ENCODE results near the gene SYNGR2.

The SYNGR2 gene

GRCh38 chr17:78204387-78205123, 36.2 kb downstream of the SYNGR2 start:
- no peak for DNase-seq (ENCODE audit: low spot score)

DNA sequence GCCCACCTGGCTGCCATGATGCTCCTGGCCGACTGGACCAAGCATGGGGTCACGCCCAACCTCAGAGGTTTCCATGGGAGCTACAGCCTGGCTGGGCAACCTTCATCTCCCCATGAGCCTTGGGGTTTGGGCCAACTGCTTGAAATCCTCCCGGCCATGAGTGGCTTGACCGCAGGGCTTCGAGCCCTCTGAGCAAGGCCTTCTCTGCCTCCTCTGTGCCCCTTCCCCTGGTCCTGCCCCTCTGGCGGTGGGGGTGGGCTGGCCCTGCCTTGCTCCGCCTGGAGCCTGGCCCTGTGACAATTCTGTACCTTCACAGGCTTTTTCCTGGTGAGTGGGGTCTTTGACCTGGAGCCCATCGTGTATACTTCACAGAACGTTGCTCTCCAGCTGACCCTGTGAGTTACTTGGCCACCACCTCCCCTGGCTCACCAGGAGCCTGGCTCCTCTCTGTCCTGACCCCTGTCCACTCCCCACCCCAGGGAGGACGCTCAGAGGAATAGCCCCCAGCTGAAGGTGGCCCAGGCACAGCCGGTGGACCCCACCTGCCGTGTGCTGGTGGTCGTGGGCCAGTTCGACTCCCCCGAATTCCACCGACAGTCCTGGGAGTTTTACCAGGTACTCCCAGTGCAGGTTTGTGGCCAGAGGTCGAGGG, 36.9 kb downstream of the SYNGR2 start:
- DNase-seq (ENCODE audit: low spot score): no peak

- no peak for DNase-seq (ENCODE audit: low spot score)
Observed at GRCh38 chr17:78206298-78206697, 37.9 kb downstream of the SYNGR2 start.

- DNase-seq (ENCODE audit: low spot score): no peak
Observed at GRCh38 chr17:78208486-78208885, 40.1 kb downstream of the SYNGR2 start.

DNA sequence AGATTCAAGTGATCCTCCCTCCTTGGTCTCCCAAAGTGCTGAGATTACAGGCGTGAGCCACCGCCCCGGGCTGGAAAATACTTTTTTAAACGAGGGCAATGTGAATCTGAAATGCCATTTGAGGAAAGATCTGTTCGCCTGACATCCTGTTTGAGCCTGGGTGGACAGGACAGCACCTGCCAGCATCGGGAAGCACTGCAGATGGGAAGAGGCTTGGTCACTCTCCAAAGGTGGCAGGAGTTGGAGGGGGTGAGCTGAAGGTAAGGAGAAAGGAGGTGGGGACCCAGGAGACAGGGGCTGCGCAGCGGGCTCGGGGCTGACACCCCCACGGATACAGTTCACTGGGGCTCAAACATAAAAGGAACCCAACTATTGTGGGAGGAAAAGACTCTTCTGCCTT, 41.7 kb downstream of the SYNGR2 start:
- DNase-seq (ENCODE audit: low spot score): no peak

GRCh38 chr17:78211032-78211431, 42.7 kb downstream of the SYNGR2 start:
- no peak for DNase-seq (ENCODE audit: low spot score)

GRCh38 chr17:78214016-78214705, 45.8 kb downstream of the SYNGR2 start, which contains the start of gene BIRC5:
TSS of gene BIRC5 (plus strand) at chr17:78214253. CDS start at chr17:78214317, 64 bp downstream.
- peak; percentile 96 for DNase-seq (ENCODE audit: low spot score)

GRCh38 chr17:78214706-78215061, 46.3 kb downstream of the SYNGR2 start:
- no peak for DNase-seq (ENCODE audit: low spot score)

GRCh38 chr17:78219396-78220150, 51.2 kb downstream of the SYNGR2 start:
- DNase-seq (ENCODE audit: low spot score): no peak

Data from germinal center (tissue), 1 donor.